HG02678 (cell line): ENCODE data around the gene PIKFYVE.
"Not testable (repeated sequence)": the region's sequence is repeated elsewhere in the genome, so short reads cannot be mapped to it uniquely, and the experiment has no call there.

Source experiments
- ATAC-seq: cut with Tn5 transposase; IDR thresholded peaks from one replicate; pipeline ENCODE4 v1.9.1; 2021; ENCODE audit warnings: mild to moderate bottlenecking, moderate library complexity; ENCODE audit not compliant: unreplicated experiment

Gene PIKFYVE

GRCh38 chr2:208359632-208359986 is 93.6 kb downstream of the PIKFYVE start:
- ATAC-seq, result no peak

GRCh38 chr2:208360259-208361076 is 94.4 kb downstream of the PIKFYVE start:
- no peak for ATAC-seq

GRCh38 chr2:208361077-208361441 is 95.0 kb downstream of the PIKFYVE start:
- no peak for ATAC-seq

- peak; percentile 59 for ATAC-seq
Measured at GRCh38 chr2:208363485-208363884, 97.4 kb downstream of the PIKFYVE start.

GRCh38 chr2:208366215-208367127 is 100.4 kb downstream of the PIKFYVE start:
- ATAC-seq, result peak; percentile 57

GRCh38 chr2:208369091-208369490 is 103.0 kb downstream of the PIKFYVE start:
- no peak for ATAC-seq

GRCh38 chr2:208370881-208371633 is 105.0 kb downstream of the PIKFYVE start:
- no peak for ATAC-seq

GRCh38 chr2:208371634-208371935 is 105.5 kb downstream of the PIKFYVE start:
- no peak for ATAC-seq

GRCh38 chr2:208373460-208374089 is 107.5 kb downstream of the PIKFYVE start:
- peak; percentile 67 for ATAC-seq

GRCh38 chr2:208375491-208376068 is 109.5 kb downstream of the PIKFYVE start:
- ATAC-seq, result no peak

- ATAC-seq, result not testable (repeated sequence)
Measured at GRCh38 chr2:208377344-208377860, 111.3 kb downstream of the PIKFYVE start.

- no peak for ATAC-seq
Measured at GRCh38 chr2:208379192-208379591, 113.1 kb downstream of the PIKFYVE start.

GRCh38 chr2:208384637-208385036 is 118.6 kb downstream of the PIKFYVE start:
- ATAC-seq, result no peak

GRCh38 chr2:208386541-208386940 is 120.5 kb downstream of the PIKFYVE start:
- no peak for ATAC-seq

- no peak for ATAC-seq
Measured at GRCh38 chr2:208389940-208390339, 123.9 kb downstream of the PIKFYVE start.

GRCh38 chr2:208392300-208392699 is 126.2 kb downstream of the PIKFYVE start:
- ATAC-seq, result no peak

- ATAC-seq, result not testable (repeated sequence)
Measured at GRCh38 chr2:208396796-208397195, 130.7 kb downstream of the PIKFYVE start.

GRCh38 chr2:208399201-208399600 is 133.1 kb downstream of the PIKFYVE start:
- ATAC-seq, result no peak

GRCh38 chr2:208406474-208407451 is 140.7 kb downstream of the PIKFYVE start, which contains the start of gene PTH2R:
Gene PTH2R (plus strand): TSS chr2:208406792. CDS start chr2:208407044, 252 bp downstream.
- ATAC-seq, result no peak
